Ovary (tissue), 9 donors: ENCODE results near the gene CCDC179. TPM values are rescaled to one million over a fixed set of nuclear protein-coding genes. Genes with fewer than 3 reads are reported as not detected.
A peak's percentile ranks its signal among the peaks of the same experiment; 100 is the strongest.

ENCODE experiments used
- DNase-seq, 5 donors: peaks; one replicate each; pipeline ENCODE4 v3.0.0-alpha.2; 2019 to 2020
- H3K27ac ChIP-seq, 2 donors: fragments of 200-600 bp; one replicate each; pipeline versions ENCODE4 v1.5.1 to v1.8.0; 2019 to 2022
- H3K27me3 ChIP-seq: fragments of 200-600 bp; one replicate; pipeline ENCODE4 v1.8.0; 2022
- H3K36me3 ChIP-seq: fragments of 200-600 bp; sonication (generic); one replicate; pipeline ENCODE4 v1.5.1; 2019
- H3K4me1 ChIP-seq: one replicate; pipeline ENCODE4 v1.8.1; 2013; ENCODE audit warnings: mild to moderate bottlenecking, moderate library complexity; ENCODE audit not compliant: insufficient read depth
- H3K4me3 ChIP-seq: fragments of 200-600 bp; sonication (generic); one replicate; pipeline ENCODE4 v1.5.1; 2017
- H3K9me3 ChIP-seq, 2 donors: fragments of 200-600 bp in 1 of 2; sonication (generic) in 1 of 2; one replicate each; pipeline versions ENCODE4 v1.5.1 to v1.8.1; 2013 to 2019; ENCODE audit warnings: mild to moderate bottlenecking in 1 of 2, moderate library complexity in 1 of 2
- CTCF ChIP-seq, 3 donors: fragments of 450-650 bp in 2 of 3; fragments of 200-600 bp in 1 of 3; IDR thresholded peaks; one replicate each; pipeline versions ENCODE4 v1.5.1 to v1.8.0; 2016 to 2022; ENCODE audit warnings: antibody characterized with exemption in 3 of 3, mild to moderate bottlenecking in 1 of 3
- EP300 ChIP-seq: sonication (generic); formaldehyde crosslinking; IDR thresholded peaks from one replicate; pipeline ENCODE4 v1.6.1; 2017; ENCODE audit warnings: antibody characterized with exemption
- POLR2A ChIP-seq: fragments of 450-650 bp; IDR thresholded peaks from one replicate; pipeline ENCODE4 v1.6.1; 2017; ENCODE audit warnings: antibody characterized with exemption, mild to moderate bottlenecking, moderate library complexity
- WGBS, 3 donors: extraction: QIAGEN DNeasy Blood & Tissue Kit in 1 of 3; methylation state at CpG; one replicate each; pipeline versions ENCODE4 v1.1.5 to v1.1.7; 2013 to 2017; 5-methylcytosine and 5-hydroxymethylcytosine counted together
- intact Hi-C, 4 donors: fragments of 100-400 bp; cut with DNase I; formaldehyde crosslinking; loops; one replicate each; pipeline versions ENCODE4 v1.11.0 to v1.15.1; 2022 to 2023
- polyA plus RNA-seq, 2 donors: library from polyadenylated mRNA; stranded (reverse); fragments of 200-250 nt in 1 of 2; fragments of 350-450 nt in 1 of 2; fragmentation: Illumina TruSeq in 1 of 2; extraction: RNeasy Lipid Tissue Mini Kit (QIAGEN cat#74804) in 1 of 2; gene quantifications; one replicate each; pipeline ENCODE4 v1.2.3, GENCODE V29; 2013 to 2014
- total RNA-seq, 7 donors: library from RNA; depleted of rRNA in 2 of 7; stranded (reverse); fragments of >200 nt in 2 of 7; fragmentation: NEBNext Ultra II Directional in 3 of 7; extraction: Animal tissue kit (Norgen Biotek cat#: 25700) in 3 of 7; gene quantifications; one replicate each; pipeline versions ENCODE4 v1.1.0 to v1.2.4, GENCODE V29; 2016 to 2023
- donor health status: DM: no; HTN: no; CAD: no; lungs with moderate emphysema.
- donor health status: DM: no; HTN: no; CAD: no.
- donor health status: Bipolar disorder and iron deficiency.
- donor health status: DM: yes; HTN: yes; CAD: no.
- donor health status: DM: no; HTN: no; CAD: no.
- donor health status: DM: yes; HTN: yes; CAD: no.

Gene CCDC179
- total and polyA plus RNA-seq, 9 donors, result not detected

DNA sequence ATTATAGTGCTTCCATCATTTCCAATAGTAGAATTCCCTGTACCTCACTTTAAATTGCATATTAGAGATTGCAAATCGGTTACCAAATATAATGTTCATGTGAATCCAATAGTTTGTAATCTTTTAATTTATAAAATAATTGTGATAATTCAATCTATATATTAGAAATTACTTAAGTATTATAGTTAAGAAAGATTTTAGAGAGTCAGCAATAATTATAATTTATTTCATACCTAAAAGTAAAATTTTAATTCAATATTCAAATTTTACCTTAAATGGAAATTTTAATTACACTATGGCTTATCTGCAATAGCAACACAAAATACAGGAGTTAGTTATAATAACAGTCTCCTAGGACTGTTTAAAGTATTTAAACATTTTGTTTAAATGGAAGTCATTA, 13.5 kb downstream of the CCDC179 start:
- no peak for TF ChIP-seq EP300
- no peak for TF ChIP-seq CTCF (IDR thresholded peaks at IDR 0.05)
- TF ChIP-seq POLR2A, result no peak
- no peak for DNase-seq
- Histone ChIP-seq H3K36me3 (no peaks in the 10 kb centered on the region), H3K27ac (no peak overlapping the region), H3K4me1 (no peaks in the 10 kb centered on the region), H3K9me3 (no peaks in the 10 kb centered on the region), H3K27me3 (no peaks in the 10 kb centered on the region), H3K4me3 (no peak overlapping the region)
- WGBS, 3 donors, result 90 to 93% (median 93%) methylated on average over 1 of the region's 1 CpG
- intact Hi-C loops, result no loop called here

DNA sequence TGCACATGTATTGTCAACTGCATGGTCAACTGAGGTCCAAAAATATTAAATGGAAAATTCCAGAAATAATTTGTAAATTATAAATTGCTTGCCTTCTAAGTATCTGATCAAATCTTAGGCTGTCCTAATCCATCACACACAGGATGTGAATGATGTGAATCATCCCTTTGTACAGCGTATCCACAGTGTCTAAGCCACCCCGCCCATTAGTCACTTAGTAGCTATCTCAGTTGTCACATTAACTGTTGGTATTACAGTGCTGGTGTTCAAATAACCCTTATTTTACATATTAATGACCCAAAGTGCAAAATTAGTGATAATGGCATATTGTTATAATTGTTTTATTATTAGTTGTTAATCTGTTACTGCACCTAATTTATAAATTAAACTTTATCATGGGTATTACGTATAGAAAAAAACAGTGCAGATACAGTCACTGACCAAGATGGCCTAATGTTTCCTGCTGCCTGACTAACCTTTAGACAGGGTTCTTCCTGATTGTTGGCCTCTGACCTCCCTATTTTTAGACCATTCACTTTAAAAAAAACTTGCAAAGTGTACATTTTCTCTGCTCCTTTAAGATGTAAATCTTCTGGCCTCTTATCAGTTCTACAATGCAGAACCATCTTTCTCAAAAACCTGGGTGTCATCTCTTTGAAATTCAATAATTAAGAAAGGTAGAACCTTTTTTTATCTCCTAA, 27.8 kb downstream of the CCDC179 start:
- no peaks in the 10 kb centered on the region for H3K4me1 ChIP-seq
- intact Hi-C loops, result no loop called here
- no peaks in the 10 kb centered on the region for H3K27me3 ChIP-seq
- 71 to 80% (median 75%) methylated on average over 3 of the region's 3 CpGs for WGBS, 3 donors
- H3K27ac ChIP-seq, result no peak overlapping the region
- no peaks in the 10 kb centered on the region for H3K36me3 ChIP-seq
- no peak overlapping the region for H3K4me3 ChIP-seq
- no peaks in the 10 kb centered on the region for H3K9me3 ChIP-seq
- TF ChIP-seq POLR2A, result no peak
- TF ChIP-seq EP300, result no peak
- no peak for TF ChIP-seq CTCF (IDR thresholded peaks at IDR 0.05)
- DNase-seq, result no peak

DNA sequence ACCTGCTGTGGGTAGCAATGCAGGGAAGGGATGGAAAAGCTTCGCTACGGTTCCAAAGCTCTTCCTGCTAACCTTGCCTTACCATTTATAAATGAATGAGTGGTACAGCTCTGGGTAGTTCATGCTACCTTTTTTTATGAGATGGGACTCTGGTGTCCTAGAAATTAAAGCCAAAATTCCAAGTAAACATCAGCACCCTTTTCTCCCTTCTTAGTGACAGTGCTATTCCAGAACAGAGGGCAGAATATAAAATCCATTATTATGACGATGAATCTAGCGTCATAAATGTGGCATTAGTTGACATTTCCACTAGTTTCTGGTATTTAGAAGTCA, 30.2 kb downstream of the CCDC179 start:
- H3K27ac ChIP-seq, result no peak overlapping the region
- intact Hi-C loops, result no loop called here

DNA sequence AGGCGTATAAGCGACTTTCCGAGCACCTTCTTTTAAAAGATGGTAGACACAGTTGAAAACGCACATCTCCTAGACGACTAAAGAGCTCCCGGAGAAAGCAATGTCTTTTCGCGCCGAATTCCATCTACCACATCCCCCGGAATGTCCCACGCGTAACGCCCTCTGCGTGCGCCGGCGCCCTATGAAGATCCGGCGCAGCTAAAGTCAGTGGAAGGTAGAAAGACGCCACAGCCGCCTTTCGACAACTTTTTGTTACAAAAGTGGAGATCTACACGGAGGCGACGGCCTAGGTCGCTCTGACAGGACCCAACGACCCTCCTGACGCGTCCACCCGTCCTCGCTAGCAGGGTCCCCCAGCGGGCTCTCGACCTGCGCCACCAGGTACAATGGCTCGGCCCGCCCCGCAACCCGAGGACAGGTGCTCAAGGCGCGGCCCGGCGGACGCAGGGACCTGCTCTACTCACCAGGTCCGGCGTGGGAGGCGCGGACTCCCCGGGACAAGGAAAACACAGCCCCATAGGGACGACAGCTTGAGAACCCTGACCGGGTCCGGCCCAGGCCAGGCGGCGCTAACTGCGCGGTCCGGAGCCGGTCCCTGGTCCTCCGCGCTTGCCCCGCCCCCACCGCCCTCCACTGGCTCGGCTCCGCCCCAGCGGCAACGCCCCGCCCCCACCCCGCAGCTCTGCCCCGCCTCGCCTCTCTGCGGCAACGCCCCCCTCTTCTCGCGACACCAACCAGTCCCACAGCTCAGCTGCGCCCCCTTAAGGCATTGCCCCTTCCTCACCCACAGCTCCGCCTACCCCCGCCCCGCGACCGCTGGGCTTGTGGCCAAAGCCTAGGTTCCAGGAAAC, 30.8 kb downstream of the CCDC179 start, which contains the start of gene SVIP:
TSS of gene SVIP (minus strand) at position 571 of the 851 bp plus-strand sequence. CDS start at position 518, 53 bp downstream.
- H3K27ac ChIP-seq, result peak within 1 kb of the TSS; percentile 59 to 71
- peak; percentile 87 for TF ChIP-seq POLR2A
- TF ChIP-seq CTCF (IDR thresholded peaks at IDR 0.05), result peak; percentile 4 to 52 (median 24)
- no peak for TF ChIP-seq EP300
- intact Hi-C loops, result no loop called here
- DNase-seq, result peak; percentile 96 to 99 (median 96)
- 0% methylated on average over 56 to 79 of the region's 79 CpGs for WGBS, 3 donors
- H3K36me3 ChIP-seq, result no peaks in the 10 kb centered on the region
- no peaks in the 10 kb centered on the region for H3K4me1 ChIP-seq
- no peaks in the 10 kb centered on the region for H3K27me3 ChIP-seq
- peak within 1 kb of the TSS; percentile 96 for H3K4me3 ChIP-seq
- H3K9me3 ChIP-seq, result no peaks in the 10 kb centered on the region

More for the DNA sequence above, 30.2 kb downstream of the CCDC179 start:
- TF ChIP-seq EP300 (no peak), CTCF (IDR thresholded peaks at IDR 0.05) (no peak), POLR2A (no peak)
- Histone ChIP-seq H3K4me1 (no peaks in the 10 kb centered on the region), H3K4me3 (peak overlapping the region; percentile 96), H3K9me3 (no peaks in the 10 kb centered on the region), H3K27me3 (no peaks in the 10 kb centered on the region), H3K36me3 (no peaks in the 10 kb centered on the region)
- DNase-seq, result no peak
- 13 to 16% (median 14%) methylated on average over 4 of the region's 4 CpGs for WGBS, 3 donors
